Naive B cell (primary cell): ENCODE results near the gene EEF1B2. TPM values are rescaled to one million over a fixed set of nuclear protein-coding genes. Genes with fewer than 3 reads are reported as not detected.
"Not testable (repeated sequence)": the region's sequence is repeated elsewhere in the genome, so short reads cannot be mapped to it uniquely, and the experiment has no call there.

Experiments used
- ATAC-seq, 2 donors: fragments of 150-1000 bp; cut with Tn5 transposase; 2 replicates each; pipeline ENCODE4 v1.10.0; 2021; ENCODE audit warnings: low read depth in 2 of 2, mild to moderate bottlenecking in 2 of 2, moderate library complexity in 2 of 2
- DNase-seq: peaks from one replicate; pipeline ENCODE4 v3.0.0; 2022
- H3K27ac Mint-ChIP-seq, 6 donors: one replicate each; pipeline ENCODE4 v1.8.0; 2020 to 2022; ENCODE audit warnings: mild to moderate bottlenecking in 6 of 6, mixed read lengths in 6 of 6, moderate library complexity in 5 of 6, inconsistent platforms in 2 of 6
- H3K27me3 Mint-ChIP-seq, 3 donors: one replicate each; pipeline ENCODE4 v1.8.0; 2021 to 2022; ENCODE audit warnings: mixed read lengths in 3 of 3, mild to moderate bottlenecking in 1 of 3
- H3K36me3 Mint-ChIP-seq, 2 donors: one replicate each; pipeline ENCODE4 v1.8.0; 2020 to 2022; ENCODE audit warnings: mixed read lengths in 2 of 2, inconsistent platforms in 1 of 2, mild to moderate bottlenecking in 1 of 2
- H3K4me1 Mint-ChIP-seq, 3 donors: one replicate each; pipeline ENCODE4 v1.8.0; 2020 to 2022; ENCODE audit warnings: mixed read lengths in 3 of 3, inconsistent platforms in 1 of 3, mild to moderate bottlenecking in 1 of 3, moderate library complexity in 1 of 3
- H3K4me3 Mint-ChIP-seq, 8 donors: one replicate each; pipeline ENCODE4 v1.8.0; 2020 to 2022; ENCODE audit warnings: mild to moderate bottlenecking in 8 of 8, mixed read lengths in 8 of 8, moderate library complexity in 8 of 8, inconsistent platforms in 2 of 8
- H3K9me3 Mint-ChIP-seq, 7 donors: one replicate each; pipeline ENCODE4 v1.8.0; 2020 to 2022; ENCODE audit warnings: mixed read lengths in 7 of 7, mild to moderate bottlenecking in 5 of 7, inconsistent platforms in 2 of 7, moderate library complexity in 1 of 7
- polyA plus RNA-seq, 6 donors: library from polyadenylated mRNA; unstranded; fragments of 300-500 nt; fragmentation: Illumina TruSeq; gene quantifications; one replicate each; pipeline ENCODE4 v1.2.3, GENCODE V29; 2021; ENCODE audit warnings: low read depth in 6 of 6

The EEF1B2 gene
- 1,000 to 10,000 TPM in 4 of 6 donors, 100 to 1,000 TPM in 2; 884 to 1,277 (median 1,025) TPM for polyA plus RNA-seq

DNA sequence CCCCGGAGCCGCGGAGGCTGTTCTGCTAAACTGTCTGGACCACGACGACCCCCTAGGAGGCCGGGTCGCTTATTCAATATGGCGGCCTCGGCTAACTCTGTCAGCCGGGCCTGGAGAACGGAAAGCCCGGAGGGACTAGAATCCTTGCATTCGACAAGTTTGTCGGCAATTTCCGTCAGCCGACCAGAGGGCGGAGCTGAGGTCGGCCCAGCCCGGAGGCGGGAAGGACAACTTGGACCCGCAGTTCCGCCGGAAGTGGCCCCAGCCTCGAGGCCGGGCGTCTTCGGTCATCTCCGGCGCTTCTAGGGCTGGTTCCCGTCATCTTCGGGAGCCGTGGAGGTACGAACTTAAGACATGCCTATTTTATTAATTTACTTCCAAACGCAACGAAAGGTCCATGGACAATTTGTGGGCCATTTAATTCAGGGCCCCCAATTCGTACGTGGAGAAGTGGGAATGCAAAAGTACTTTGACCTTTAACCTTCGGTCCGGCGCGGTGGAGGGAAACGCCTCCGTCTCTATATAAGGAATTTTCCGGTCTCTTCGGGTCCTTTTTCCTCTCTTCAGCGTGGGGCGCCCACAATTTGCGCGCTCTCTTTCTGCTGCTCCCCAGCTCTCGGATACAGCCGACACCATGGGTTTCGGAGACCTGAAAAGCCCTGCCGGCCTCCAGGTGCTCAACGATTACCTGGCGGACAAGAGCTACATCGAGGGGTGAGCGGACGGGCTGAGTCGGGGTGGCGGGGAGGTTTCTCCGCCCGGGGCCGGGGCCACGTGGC lies at the start of gene EEF1B2, which contains the start of gene NDUFS1:
Gene EEF1B2, plus strand, starts transcription at position 550 of the 779 bp plus-strand sequence. Its CDS starts 85 bp downstream, at position 635.
Gene NDUFS1, minus strand, starts transcription at position 99 of the 779 bp plus-strand sequence. CDS start 5,766 bp downstream, outside the sequence.
- Mint-ChIP-seq H3K4me3 (peak within 1 kb of the TSS; percentile 93 to 100 (median 99)), H3K9me3 (peaks cover 0 to 3% (median 0%) of the 10 kb centered on the region in 7 donors), H3K36me3 (peaks cover 6 to 8% of the 10 kb centered on the region in 2 donors), H3K4me1 (peaks cover 20 to 55% (median 54%) of the 10 kb centered on the region in 3 donors), H3K27me3 (no peaks in the 10 kb centered on the region), H3K27ac (peak within 1 kb of the TSS; percentile 97 to 99 (median 99))
- ATAC-seq (peak; percentile 83 to 85), DNase-seq (peak; percentile 96)

DNA sequence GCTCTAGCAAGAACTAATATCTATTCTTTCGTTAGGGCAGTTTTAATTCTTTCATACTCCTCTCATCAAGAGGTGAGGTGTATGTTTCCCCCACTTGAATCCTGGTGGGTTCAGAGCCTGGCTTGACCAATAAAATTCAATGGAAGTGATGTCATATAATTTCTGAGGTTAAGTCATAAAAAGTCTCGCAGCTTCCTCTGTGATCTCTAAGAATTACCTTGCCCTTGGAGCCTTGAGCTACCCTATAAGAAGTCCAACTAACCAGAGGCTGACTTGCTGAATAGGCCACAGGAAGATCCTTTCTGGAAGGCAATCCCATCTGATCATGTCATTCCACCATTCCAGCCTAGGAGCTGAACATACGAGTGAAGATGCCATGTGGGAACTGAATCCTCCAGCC lies 47.6 kb upstream of the EEF1B2 start:
- no peak for DNase-seq
- Mint-ChIP-seq H3K27ac (no peak overlapping the region), H3K4me3 (no peak overlapping the region), H3K36me3 (peaks cover 9 to 21% of the 10 kb centered on the region in 2 donors), H3K27me3 (no peaks in the 10 kb centered on the region), H3K9me3 (peaks cover 0 to 8% (median 2%) of the 10 kb centered on the region in 7 donors), H3K4me1 (no peaks in the 10 kb centered on the region)
- ATAC-seq = no peak

DNA sequence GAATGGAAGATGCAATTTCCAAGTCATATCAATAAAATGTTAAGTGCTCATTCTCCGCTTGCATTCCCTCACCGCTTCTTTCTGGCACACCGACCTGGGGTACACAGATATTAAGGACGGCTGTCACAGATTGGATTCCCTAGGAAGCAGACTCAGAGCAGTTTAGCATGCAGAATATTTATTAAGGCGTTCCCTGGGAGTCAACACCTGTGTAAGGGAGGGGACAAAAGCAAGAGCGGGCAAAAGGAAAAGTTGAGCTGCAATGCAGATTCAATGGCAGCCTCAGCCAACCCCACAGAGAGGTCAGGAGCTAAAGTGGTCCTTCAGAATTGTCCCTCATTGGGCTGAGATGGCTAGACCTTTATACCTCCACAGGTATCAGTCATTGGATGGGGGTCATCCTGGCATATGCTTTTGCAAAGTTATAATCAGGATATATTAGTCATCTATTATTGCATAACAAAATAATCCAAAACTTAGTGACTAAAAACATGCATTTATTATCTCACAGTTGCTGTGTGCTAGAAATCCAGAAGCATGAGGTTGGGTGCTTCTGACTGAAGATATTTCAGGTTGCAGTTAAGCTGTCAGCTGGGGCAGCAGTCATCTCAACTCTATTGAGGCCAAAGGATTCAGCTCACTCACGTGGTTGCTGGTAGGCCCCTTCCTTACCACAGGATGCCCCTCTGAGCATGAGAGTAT lies 46.7 kb upstream of the EEF1B2 start:
- Mint-ChIP-seq H3K4me3 (no peak overlapping the region), H3K36me3 (peaks cover 9 to 21% of the 10 kb centered on the region in 2 donors), H3K27ac (no peak overlapping the region), H3K27me3 (no peaks in the 10 kb centered on the region), H3K4me1 (no peaks in the 10 kb centered on the region), H3K9me3 (peaks cover 0 to 8% (median 2%) of the 10 kb centered on the region in 7 donors)
- DNase-seq (no peak), ATAC-seq (no peak)

DNA sequence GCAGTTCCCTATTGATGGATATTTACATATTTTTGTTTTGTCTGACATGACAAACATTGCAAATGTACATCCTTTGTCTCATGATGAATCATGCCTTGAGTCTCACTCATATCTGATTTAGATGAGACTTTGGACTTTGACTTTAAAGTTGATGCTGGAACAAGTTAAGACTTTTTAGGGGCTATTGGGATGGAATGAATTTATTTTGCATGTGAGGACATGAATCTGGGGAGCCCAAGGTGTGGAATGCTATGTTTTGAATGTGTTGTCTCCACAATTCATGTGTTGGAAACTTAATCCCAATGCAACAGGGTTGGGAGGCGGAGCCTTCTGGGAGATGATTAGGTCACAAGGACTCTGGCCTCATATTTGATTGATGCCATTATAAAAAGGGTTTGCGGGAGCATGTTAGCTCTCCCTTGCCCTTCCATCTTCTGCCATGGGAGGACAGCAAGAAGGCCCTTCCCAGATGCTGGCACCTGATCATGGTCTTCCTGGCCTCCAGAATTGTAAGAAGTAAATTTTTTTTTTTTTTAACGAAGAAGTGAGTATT lies 44.6 kb upstream of the EEF1B2 start:
- Mint-ChIP-seq H3K4me1 (no peaks in the 10 kb centered on the region), H3K27me3 (no peaks in the 10 kb centered on the region), H3K27ac (no peak overlapping the region), H3K4me3 (no peak overlapping the region), H3K9me3 (peaks cover 0 to 9% (median 3%) of the 10 kb centered on the region in 7 donors), H3K36me3 (peaks cover 14 to 25% of the 10 kb centered on the region in 2 donors)
- DNase-seq = no peak
- ATAC-seq = no peak

DNA sequence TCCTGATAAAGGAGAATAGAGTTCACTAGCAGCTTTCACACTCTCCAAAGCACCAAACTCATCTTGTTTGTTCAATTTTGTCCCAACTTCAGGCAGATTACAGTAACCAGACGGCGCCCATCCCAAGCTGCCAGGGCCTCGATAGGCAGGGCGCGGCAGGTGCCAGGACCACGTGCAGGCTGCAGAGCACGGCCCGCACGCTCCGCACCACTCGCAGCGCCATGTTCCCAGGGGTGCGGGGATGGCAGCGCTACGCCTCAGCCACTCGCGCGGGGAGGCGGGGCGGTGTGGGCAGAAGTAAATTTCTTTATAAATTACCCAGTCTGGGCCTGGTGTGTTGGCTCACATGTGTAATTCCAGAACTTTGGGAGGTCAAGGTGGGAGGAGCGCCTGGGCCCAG lies 43.4 kb upstream of the EEF1B2 start:
- peaks cover 26 to 37% of the 10 kb centered on the region in 2 donors for H3K36me3 Mint-ChIP-seq

GRCh38 chr2:206122569-206122968 lies 37.1 kb upstream of the EEF1B2 start:
- ATAC-seq, DNase-seq, H3K4me3 Mint-ChIP-seq, H3K27me3 Mint-ChIP-seq, H3K4me1 Mint-ChIP-seq, H3K27ac Mint-ChIP-seq: not testable (repeated sequence)
- H3K9me3 Mint-ChIP-seq = peaks cover 2 to 17% (median 8%) of the 10 kb centered on the region in 7 donors
- H3K36me3 Mint-ChIP-seq = peaks cover 23 to 27% of the 10 kb centered on the region in 2 donors

More for the DNA sequence above, 43.4 kb upstream of the EEF1B2 start:
- Mint-ChIP-seq H3K9me3 (peaks cover 5 to 20% (median 9%) of the 10 kb centered on the region in 7 donors), H3K27ac (no peak overlapping the region), H3K27me3 (no peaks in the 10 kb centered on the region), H3K4me3 (no peak overlapping the region), H3K4me1 (no peaks in the 10 kb centered on the region)
- no peak for ATAC-seq
- DNase-seq = no peak

GRCh38 chr2:206125901-206126300 lies 33.8 kb upstream of the EEF1B2 start:
- Mint-ChIP-seq H3K36me3 (peaks cover 10 to 20% of the 10 kb centered on the region in 2 donors), H3K27me3 (no peaks in the 10 kb centered on the region), H3K27ac (no peak overlapping the region), H3K9me3 (peaks cover 0 to 9% (median 2%) of the 10 kb centered on the region in 7 donors), H3K4me3 (no peak overlapping the region), H3K4me1 (no peaks in the 10 kb centered on the region)
- DNase-seq (no peak), ATAC-seq (no peak)

- Mint-ChIP-seq H3K9me3 (no peaks in the 10 kb centered on the region), H3K4me3 (no peak overlapping the region), H3K36me3 (peaks cover 0 to 10% of the 10 kb centered on the region in 2 donors), H3K27me3 (no peaks in the 10 kb centered on the region), H3K4me1 (no peaks in the 10 kb centered on the region), H3K27ac (no peak overlapping the region)
- ATAC-seq (no peak), DNase-seq (no peak)
Measured at GRCh38 chr2:206127656-206128055, 32.0 kb upstream of the EEF1B2 start.

DNA sequence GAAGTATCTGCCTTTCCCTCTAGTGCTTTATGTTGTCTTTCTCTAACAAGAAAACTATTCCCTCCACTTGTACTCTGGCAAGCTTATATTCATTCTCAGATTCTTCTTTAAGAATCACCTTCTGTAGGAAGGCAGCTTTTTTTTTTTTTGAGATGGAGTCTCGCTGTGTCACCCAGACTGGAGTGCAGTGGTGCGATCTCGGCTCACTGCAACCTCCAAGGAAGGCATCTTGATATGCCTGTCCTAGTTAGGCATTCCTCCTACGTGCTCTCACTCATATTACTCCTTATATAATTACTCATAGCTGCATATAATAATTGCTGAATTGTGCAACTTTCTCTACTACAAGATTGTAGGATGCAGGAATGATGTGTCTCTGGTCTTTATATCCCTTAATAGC lies 16.2 kb upstream of the EEF1B2 start:
- Mint-ChIP-seq H3K4me3 (no peak overlapping the region), H3K27me3 (no peaks in the 10 kb centered on the region), H3K27ac (no peak overlapping the region), H3K9me3 (no peaks in the 10 kb centered on the region), H3K4me1 (no peaks in the 10 kb centered on the region), H3K36me3 (peaks cover 7 to 25% of the 10 kb centered on the region in 2 donors)
- no peak for DNase-seq
- no peak for ATAC-seq

- H3K9me3 Mint-ChIP-seq = no peaks in the 10 kb centered on the region
- peaks cover 7 to 29% of the 10 kb centered on the region in 2 donors for H3K36me3 Mint-ChIP-seq
- ATAC-seq (no peak), DNase-seq (no peak)
- H3K27ac Mint-ChIP-seq = peak overlapping the region in 1 of 6 donors; percentile 96
- H3K27me3 Mint-ChIP-seq = no peaks in the 10 kb centered on the region
- no peak overlapping the region for H3K4me3 Mint-ChIP-seq
- no peaks in the 10 kb centered on the region for H3K4me1 Mint-ChIP-seq
Measured at GRCh38 chr2:206144383-206144782, 15.3 kb upstream of the EEF1B2 start.

DNA sequence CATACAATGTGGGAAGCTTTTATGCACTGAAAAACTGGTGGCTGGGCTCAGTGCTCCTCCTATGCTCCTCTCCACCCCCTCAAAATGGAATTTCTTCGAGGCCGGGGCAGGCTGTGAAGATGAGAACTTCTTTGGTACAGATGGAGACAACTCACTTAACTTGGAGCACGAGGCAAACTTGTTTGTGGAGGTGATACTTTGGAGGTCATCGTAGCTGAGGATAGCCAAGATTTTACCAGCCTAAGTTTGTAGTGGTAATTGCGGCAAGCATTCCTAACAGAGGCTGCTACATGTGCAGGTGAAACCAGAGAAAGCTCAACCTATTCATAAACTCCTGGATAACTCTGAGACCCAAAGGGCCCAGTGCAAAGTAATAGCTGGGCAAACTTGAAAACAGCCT lies 14.0 kb upstream of the EEF1B2 start:
- Mint-ChIP-seq H3K4me3 (no peak overlapping the region), H3K9me3 (no peaks in the 10 kb centered on the region), H3K27ac (peak overlapping the region in 2 of 6 donors; percentile 42 to 53), H3K27me3 (no peaks in the 10 kb centered on the region), H3K4me1 (peaks cover 0 to 6% (median under 1%) of the 10 kb centered on the region in 3 donors), H3K36me3 (peaks cover 15 to 34% of the 10 kb centered on the region in 2 donors)
- no peak for DNase-seq
- ATAC-seq = no peak

- peaks cover 5 to 16% (median 13%) of the 10 kb centered on the region in 3 donors for H3K4me1 Mint-ChIP-seq
- no peaks in the 10 kb centered on the region for H3K27me3 Mint-ChIP-seq
- no peaks in the 10 kb centered on the region for H3K9me3 Mint-ChIP-seq
- H3K36me3 Mint-ChIP-seq = peaks cover 21 to 24% of the 10 kb centered on the region in 2 donors
- no peak for ATAC-seq
- no peak overlapping the region for H3K4me3 Mint-ChIP-seq
- H3K27ac Mint-ChIP-seq = no peak overlapping the region
- no peak for DNase-seq
Measured at GRCh38 chr2:206149330-206149729, 10.4 kb upstream of the EEF1B2 start.

- Mint-ChIP-seq H3K36me3 (peaks cover 21 to 24% of the 10 kb centered on the region in 2 donors), H3K4me3 (no peak overlapping the region), H3K27me3 (no peaks in the 10 kb centered on the region), H3K4me1 (peaks cover 9 to 16% (median 13%) of the 10 kb centered on the region in 3 donors), H3K27ac (peak overlapping the region in 1 of 6 donors; percentile 13), H3K9me3 (no peaks in the 10 kb centered on the region)
- DNase-seq = no peak
- no peak for ATAC-seq
Measured at GRCh38 chr2:206150168-206150567, 9.5 kb upstream of the EEF1B2 start.
